HG03521 (cell line): Measurements from ENCODE around the gene KRT10.

Experiments
- ATAC-seq: cut with Tn5 transposase; IDR thresholded peaks from one replicate; pipeline ENCODE4 v1.9.1; 2021; ENCODE audit warnings: mild to moderate bottlenecking, moderate library complexity; ENCODE audit not compliant: unreplicated experiment

Gene KRT10

DNA sequence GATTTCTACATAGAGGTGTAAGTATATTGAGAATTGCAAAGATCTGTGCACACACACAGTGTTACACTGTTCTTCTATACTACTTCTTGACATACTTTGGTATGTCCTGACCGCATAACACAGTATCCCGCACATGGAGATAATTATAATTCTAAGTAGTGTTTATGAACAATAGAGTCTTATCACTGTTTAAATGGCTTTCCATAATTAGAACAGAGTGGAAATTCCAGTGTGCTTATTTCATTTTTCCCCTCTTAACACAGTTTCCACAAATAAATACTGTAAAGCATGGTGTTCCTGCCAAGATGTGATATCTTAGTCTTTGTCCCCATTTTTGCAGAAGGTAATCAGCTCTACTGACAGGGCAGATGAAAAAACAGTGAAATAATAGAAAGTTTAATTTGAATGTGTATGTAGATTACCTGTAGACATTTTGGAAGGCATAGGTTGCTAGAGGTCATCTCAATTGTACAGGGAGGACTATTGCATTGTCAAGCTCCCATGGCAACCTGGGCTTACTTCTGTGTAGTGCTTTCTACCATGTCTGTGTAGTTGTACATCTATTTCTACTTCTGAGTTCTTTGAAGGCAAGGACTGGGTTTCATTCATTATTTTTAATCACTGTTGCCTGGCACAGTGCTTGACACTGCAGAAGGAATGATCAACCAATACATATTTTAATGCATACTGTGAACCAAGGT is 12.5 kb downstream of the KRT10 start:
- ATAC-seq = no peak

DNA sequence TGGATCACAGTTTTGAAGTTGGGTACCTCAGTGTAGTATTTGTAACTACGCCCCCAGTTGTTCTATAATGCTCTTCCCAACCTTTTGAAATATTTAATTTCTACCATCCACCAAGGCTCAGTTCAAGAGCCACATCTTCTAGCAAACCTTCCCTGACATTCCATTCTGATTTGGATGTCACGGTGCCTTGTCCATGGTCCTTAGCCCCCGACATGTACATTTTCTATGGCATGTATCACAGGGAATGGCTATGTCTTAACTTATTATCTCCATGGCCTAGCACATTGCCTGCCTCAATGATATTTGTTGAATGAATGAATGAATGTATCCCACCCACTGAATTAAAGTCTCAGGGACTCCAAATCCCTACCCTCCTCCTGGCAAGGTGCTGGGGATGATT is 16.3 kb downstream of the KRT10 start:
- ATAC-seq = no peak

DNA sequence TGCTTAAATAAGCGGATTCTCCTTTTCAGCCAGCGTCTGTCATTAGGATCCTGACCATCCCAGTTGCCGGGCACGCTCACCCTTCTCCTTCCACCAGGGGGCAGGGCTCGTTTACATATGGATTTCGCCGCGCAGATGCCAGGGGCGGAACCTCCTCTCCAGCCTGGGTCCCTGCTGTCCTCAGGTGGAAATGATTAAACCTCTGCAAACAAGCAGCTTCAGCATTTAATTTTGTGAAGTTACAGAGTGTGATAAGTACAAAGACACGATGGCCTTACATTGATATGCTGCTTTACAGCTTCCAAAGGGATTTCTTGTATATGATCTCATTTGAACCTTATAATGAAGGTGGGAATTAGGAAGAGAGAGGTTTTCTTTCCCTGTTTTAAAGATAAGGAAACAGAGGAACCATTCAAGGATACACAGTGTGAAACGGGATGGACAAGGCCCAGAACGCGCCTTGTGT is 18.8 kb downstream of the KRT10 start:
- ATAC-seq = no peak

DNA sequence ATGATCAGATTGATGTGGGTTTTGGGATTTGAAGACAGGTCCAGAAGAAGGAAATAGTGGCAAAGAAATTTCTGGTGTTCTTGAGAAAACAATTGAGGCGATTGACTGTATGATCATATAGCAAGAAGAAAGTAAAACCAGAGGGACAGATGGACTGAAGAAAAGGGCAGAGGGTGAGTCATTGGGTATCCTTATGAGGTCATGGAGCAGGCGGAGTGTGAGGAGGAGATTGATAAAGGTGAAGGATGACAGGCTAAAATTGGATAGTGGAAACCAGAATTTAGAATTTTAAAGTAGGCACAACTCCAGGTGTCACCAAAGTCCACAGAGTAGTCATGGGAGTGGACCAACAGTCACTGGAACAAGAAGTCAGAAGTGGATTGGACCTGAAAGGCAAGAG is 21.3 kb downstream of the KRT10 start:
- no peak for ATAC-seq

DNA sequence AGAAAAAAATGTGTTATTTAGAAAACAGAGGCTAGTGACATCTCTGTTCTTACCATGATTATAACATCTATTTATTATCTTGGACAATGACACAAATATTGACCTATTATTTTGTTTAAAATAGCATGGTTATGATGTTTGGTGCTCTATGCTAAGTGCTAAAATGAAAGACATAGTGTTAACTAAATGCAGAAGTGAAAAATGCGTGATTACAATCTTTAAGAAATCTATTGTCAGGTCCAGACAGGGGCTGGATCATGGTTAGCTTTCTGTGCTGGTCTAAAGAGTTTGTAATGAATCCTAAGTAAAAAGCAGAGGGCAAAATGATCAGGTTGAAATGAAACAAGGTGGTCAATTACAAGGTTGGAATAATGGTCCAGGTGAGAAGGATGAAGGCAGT is 22.0 kb downstream of the KRT10 start:
- no peak for ATAC-seq

DNA sequence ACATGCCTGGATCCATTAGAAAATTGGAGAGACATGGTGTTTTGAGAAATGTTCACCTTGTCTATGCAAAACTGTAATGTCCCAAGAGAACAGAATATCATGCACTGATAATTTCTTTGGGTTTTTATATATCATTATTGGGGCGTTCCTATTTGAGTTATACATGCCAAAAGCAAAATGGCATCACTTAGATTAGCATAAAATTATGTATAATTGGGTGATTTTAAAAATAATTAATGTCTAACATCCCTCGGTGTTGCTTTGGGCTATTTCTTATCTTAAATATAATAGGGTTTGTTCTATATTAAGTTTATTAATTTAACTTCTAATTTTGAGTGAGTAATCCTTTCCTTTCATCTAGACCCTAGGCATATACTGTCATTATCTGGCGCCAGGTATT is 22.6 kb downstream of the KRT10 start, which contains the start of gene KRT28:
Gene KRT28, minus strand, starts transcription at position 101 of the 400 bp plus-strand sequence. Its CDS starts 66 bp downstream, at position 35.
- ATAC-seq = no peak

DNA sequence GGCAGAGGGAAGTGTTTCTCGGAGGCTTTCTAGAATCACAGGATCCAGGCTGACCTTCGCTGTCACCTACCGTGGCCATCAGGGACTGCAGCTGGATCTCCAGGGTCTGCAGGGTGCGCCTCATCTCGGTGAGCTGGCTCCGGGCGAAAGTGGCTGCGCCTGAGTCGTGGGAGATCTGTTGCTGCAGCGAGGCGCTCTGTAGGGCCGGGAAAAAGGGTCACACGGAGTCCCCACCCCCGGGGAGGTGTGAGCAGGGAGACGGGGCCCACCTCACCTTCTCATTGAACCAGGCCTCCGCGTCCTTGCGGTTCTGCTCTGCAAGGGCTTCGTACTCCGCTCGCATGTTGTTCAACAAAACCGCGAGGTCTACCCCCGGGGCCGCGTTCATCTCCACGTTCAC is 25.6 kb downstream of the KRT10 start:
- ATAC-seq = no peak

DNA sequence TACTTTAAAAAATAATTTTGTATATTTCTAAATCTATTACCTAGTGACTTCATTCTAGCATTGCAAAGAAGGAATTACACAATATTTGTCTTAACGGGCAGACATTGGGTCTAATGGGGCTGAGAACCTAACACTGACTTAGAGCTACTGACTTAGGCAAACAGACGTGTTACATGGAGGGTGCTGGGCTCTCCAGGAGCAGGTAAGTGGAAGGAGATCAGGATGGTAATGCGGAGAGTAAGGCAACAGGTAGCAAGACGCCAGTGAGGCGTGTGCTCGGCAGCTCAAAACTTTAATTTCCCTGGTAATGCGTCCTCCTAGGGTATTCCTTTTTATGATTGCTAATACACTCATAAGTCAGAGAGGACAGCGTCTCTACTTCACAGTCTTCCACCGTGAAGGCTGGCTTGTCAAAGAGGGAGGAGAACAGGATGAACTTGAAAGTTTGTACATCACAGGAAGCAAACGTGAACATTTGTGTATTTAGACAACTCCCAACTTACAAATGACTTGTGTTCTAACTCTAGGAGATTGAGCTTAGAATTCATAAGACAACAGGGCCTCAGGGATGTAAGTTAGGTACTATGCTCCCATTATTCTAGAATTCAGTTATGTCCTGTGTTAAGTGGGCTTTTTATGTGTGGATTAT is 27.3 kb downstream of the KRT10 start:
- ATAC-seq = no peak

DNA sequence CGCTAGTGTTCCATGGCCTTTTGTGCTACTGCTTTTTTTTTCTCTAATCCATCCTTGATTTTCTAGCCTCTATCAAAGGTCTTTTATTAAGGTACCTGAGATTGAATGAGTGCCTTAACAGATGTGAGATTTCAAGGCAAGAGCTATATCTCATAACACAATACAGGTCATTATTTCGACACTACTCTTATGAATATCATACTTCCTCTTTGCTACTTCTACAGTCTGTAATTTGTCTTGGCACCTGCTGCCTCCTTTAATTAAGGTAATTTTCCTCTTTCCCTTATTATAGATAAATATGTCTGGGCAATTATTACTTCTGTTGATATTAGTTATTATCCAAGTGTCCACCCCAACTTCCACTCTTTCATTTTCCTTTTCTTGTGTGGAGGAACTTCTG is 27.9 kb downstream of the KRT10 start:
- ATAC-seq = no peak

DNA sequence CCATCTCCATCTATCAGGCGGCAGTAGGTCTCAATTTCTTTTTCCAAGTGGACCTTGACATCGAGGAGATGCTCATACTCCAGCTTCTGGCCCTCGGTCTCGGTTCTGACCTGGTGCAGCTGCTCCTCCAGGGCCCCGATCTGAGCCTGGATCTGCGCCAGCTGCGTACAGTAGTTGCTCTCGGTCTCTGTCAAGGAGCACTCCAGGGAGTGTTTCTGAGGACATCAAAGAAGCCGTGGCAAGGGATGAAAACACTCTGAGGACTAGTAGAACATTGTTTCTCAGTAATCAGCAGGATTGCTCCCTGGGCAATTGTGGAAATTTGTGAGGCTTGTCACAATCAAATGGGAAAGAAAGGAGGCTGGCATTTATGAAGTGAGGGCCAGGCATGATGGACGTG is 28.6 kb downstream of the KRT10 start:
- ATAC-seq = no peak

DNA sequence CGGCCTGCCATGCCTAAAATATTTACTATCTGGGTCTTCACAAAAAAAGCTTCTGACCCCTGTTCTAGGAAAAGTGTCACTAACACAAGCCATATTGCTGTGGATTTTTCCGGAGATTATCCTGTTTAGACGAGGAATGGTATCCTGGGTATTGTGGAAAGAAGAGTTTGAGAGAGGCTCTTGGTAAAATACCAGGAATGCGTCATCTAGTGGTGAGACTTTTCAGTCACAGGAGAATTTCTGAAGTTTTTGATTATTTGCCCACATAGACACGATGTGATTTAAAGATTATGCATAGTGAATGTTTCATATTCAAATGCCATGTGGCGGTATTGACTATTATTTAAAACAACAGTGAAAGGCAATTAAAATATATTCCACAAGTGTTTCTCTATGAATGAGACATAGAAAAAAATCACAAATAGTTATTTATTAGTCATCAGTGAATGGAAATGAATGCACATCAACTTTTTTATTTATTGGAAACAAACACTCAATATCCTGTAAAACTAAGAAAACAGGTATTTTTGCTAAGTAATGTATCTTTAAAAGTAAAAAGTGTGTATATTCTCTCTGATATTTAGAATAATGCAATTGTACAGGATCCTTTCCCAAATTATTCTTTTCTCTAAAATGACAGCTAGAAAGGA is 30.5 kb downstream of the KRT10 start:
- no peak for ATAC-seq

DNA sequence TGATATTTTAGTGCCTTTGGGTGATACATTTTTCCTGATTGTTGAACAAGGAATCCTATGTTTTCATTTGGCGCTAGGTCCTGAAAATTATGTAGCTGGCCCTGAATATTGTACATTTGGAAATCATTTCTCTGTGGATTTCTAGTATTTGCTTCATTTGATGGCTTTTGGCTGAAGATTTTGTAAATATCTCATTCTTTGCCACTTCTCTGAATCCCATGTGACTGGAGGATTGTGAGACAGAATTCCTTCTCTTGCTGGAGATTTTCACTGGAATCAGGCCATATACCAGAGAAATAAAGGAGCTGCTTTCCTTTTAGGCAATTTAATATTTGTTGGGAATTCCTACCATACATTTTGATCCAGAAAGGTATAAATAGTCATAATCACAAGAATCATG is 31.3 kb downstream of the KRT10 start:
- ATAC-seq = no peak

DNA sequence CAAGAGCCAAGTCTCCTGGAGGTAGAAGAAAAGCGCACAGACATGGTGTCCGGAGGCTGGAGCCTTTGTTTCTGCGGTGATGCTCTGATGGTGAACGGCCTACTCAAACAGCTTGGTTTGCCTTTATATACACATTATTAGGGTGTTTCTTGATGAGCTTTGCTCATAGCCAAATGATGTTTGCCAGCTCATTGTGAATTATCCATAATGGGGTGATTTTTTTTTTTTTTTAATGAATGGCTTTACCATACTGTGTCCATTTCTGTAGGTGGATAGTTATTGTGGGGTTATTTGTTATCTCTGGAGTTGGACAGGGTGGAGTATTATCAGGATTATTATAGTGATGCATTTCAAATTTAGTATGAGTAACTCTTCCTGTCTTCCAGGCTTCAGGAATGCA is 40.0 kb downstream of the KRT10 start, which contains the start of gene KRT27:
Gene KRT27, minus strand, starts transcription at position 101 of the 400 bp plus-strand sequence. Its CDS starts 57 bp downstream, at position 44.
- ATAC-seq = no peak

DNA sequence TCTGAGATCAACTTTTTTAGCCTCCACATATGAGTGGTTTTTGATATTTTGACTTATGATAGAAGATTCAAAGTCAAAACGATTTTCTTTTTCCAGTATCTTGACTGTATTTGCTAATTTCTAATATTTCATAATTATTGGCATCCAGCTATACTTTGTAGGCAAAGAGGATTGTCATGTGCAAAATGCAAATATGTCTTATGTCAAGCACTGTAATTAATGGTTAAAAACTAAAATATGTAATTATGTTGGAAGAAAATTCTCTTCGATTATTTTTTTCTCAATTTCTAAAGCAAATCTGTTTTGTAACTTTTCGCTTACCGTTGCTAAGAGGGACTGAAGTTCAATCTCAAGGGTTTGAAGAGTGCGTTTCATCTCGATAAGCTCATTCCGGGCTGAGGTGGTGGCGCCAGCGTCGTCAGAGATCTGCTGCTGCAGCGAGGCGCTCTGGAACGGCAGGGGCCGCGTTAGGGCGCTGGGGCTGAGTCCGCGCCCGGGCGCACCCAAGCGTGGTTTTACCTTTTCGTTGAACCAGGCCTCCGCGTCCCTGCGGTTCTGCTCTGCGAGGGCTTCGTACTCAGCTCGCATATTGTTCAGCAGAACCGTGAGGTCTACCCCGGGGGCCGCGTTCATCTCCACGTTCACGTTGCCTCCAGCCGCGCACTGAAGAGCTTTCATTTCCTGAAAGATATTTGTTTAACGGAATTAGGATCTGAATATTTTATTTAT is 43.1 kb downstream of the KRT10 start:
- no peak for ATAC-seq

DNA sequence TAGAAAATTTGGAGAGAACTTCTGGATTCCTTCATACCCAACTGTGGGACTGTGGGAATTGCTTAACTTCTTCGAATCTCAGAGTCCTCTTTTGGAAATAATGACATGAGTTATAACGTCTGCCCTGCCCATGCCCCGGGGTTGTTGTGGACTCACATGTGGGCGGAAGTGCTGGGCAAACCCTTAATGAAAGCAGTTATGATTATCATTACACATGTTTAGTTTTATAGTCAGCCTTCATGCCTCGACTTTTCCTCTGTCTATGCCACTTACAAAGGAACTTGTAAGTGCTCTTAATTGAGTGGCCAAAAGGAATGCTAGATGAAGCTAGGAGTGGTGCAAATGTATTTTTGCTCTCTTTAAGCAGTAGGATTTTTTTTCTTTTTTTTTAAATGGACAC is 44.0 kb downstream of the KRT10 start:
- ATAC-seq = no peak

DNA sequence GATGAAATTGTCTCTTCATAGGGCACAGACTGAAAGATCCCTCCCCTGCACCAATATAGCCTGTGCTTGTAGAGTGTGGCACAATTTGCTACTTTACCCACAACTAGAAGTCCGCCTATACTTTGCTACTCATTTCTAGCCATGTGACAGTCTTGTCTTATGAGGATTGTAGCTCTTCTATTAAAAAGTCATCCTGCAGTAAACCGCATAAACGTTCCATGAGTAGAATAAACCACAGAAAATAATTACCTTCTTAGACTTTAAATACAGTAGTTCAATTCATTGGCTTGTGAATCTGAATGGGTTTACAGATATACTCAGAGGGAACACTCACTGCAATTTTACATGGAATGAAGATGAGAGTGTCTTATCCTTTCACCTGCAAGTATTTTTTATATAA is 44.4 kb downstream of the KRT10 start:
- no peak for ATAC-seq

DNA sequence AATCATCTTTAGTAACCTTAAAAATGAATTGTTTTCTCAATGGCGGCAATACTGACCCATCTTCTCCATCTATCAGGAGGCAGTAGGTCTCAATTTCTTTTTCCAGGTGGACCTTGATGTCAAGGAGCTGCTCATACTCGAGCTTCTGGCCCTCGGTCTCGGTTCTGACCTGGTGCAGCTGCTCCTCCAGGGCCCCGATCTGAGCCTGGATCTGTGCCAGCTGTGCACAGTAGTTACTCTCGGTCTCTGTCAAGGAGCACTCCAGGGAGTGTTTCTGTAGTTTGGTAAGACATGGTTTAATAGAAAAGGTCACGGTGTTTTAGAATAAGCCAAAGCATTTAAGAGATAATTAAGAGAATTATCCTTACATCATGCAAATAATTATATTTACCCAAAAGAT is 45.0 kb downstream of the KRT10 start:
- ATAC-seq = no peak

DNA sequence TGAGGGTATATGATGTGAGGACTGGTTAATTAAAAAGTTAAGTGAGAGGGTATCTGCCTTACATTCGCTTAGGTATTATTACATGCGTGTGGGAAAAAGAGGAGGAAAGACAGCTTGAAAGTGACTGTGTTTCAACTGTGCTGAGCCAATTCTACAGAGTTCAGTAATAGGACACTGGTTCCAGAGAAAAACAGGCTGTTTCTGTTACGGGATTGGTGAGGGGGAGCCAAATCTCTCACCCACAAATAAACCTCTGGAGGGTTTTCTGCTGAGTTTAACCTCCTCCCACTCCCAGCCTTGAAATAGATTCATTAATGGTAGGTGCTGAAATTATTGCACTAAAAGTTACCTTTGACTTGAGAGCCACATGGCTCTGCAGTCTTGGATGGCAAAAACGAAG is 46.5 kb downstream of the KRT10 start:
- no peak for ATAC-seq

DNA sequence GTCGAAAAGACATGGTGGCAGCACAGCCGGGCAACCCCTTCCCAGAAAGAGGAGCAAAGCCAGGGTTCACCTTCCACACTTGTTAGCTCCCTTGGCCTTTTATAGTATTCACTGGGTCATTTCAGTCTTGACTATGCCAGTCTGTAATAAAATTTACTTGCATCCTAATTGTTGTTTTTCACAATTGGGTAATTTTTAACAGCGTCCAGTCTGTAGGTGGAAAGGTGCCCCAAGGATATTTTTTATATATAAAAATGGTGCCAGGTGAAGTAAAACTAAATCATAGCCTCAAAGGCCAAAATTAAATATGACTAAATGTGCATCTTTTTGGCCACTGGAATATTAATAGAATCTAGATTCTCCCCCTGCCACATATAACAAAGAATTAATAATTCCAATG is 50.3 kb downstream of the KRT10 start, which contains the start of gene KRT26:
Gene KRT26, minus strand, starts transcription at position 101 of the 400 bp plus-strand sequence. Its CDS starts 88 bp downstream, at position 13.
- ATAC-seq = no peak
